Neural crest cell (in vitro differentiated cells): ENCODE results near the gene IL1F10. TPM values are rescaled to one million over a fixed set of nuclear protein-coding genes. Genes with fewer than 3 reads are reported as not detected.

Source experiments
- DNase-seq: peaks from one replicate; pipeline ENCODE4 v3.0.0; 2021; ENCODE audit warnings: low read depth, mixed read lengths, low spot score
- H3K27ac Mint-ChIP-seq: one replicate; pipeline ENCODE4 v1.8.0; 2021; ENCODE audit warnings: mild to moderate bottlenecking, mixed read lengths; ENCODE audit not compliant: unreplicated experiment
- H3K27me3 Mint-ChIP-seq: 2 replicates; pipeline ENCODE4 v1.8.0; 2021; ENCODE audit warnings: low read depth, mild to moderate bottlenecking, mixed read lengths
- H3K36me3 Mint-ChIP-seq: 2 replicates; pipeline ENCODE4 v1.8.0; 2021; ENCODE audit warnings: low read depth, mild to moderate bottlenecking, mixed read lengths
- H3K4me1 Mint-ChIP-seq: 2 replicates; pipeline ENCODE4 v1.8.0; 2021; ENCODE audit warnings: mixed read lengths
- H3K4me3 Mint-ChIP-seq: one replicate; pipeline ENCODE4 v1.8.0; 2021; ENCODE audit warnings: mild to moderate bottlenecking, mixed read lengths
- H3K9me3 Mint-ChIP-seq: 2 replicates; pipeline ENCODE4 v1.8.0; 2021; ENCODE audit warnings: mixed read lengths
- CTCF ChIP-seq: fragments of 200-600 bp; sonication (generic); conservative IDR thresholded peaks from 2 replicates; pipeline ENCODE4 v1.5.0; 2021; ENCODE audit warnings: antibody characterized with exemption, mild to moderate bottlenecking
- total RNA-seq: library from RNA; stranded (reverse); gene quantifications from 2 replicates; pipeline ENCODE4 v1.2.1, GENCODE V29; 2021

The IL1F10 gene
- total RNA-seq, 1 donor from 2014 or later, result not detected

- no peak for TF ChIP-seq CTCF
- H3K9me3 Mint-ChIP-seq, result no peaks in the 10 kb centered on the region
- no peak for DNase-seq
- H3K4me3 Mint-ChIP-seq, result no peak overlapping the region
- H3K36me3 Mint-ChIP-seq, result no peaks in the 10 kb centered on the region
- H3K27me3 Mint-ChIP-seq, result peaks cover 52% of the 10 kb centered on the region
- H3K27ac Mint-ChIP-seq, result no peak overlapping the region
- H3K4me1 Mint-ChIP-seq, result no peaks in the 10 kb centered on the region
Observed at GRCh38 chr2:113081488-113082210, 13.9 kb downstream of the IL1F10 start.

DNA sequence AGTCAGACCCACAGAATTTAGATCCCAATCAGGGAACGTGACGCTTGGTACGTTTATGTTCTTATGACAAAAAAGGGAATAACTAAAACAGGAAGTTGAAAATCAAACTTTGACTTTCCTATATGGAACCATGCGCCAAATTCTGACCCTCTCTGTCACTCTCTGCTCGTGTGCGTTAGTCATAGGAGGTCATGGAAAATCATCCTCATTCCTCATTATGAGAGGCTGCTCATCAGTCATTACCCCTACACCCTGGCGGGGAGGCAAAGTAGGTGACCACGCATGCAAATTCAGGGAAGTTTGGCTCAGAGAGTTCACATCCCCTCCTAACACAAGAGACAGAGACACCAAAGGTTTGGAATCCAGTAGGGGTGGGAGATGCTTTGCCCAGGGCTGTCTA is 15.5 kb downstream of the IL1F10 start:
- H3K4me3 Mint-ChIP-seq, result no peak overlapping the region
- no peaks in the 10 kb centered on the region for H3K9me3 Mint-ChIP-seq
- no peak for TF ChIP-seq CTCF
- no peak for DNase-seq
- peaks cover 41% of the 10 kb centered on the region for H3K27me3 Mint-ChIP-seq
- H3K27ac Mint-ChIP-seq, result no peak overlapping the region
- no peaks in the 10 kb centered on the region for H3K36me3 Mint-ChIP-seq
- no peaks in the 10 kb centered on the region for H3K4me1 Mint-ChIP-seq

GRCh38 chr2:113084249-113085000 is 16.7 kb downstream of the IL1F10 start:
- Mint-ChIP-seq H3K27ac (no peak overlapping the region), H3K27me3 (peaks cover 37% of the 10 kb centered on the region), H3K36me3 (no peaks in the 10 kb centered on the region), H3K4me1 (no peaks in the 10 kb centered on the region), H3K4me3 (no peak overlapping the region), H3K9me3 (no peaks in the 10 kb centered on the region)
- DNase-seq, result no peak
- TF ChIP-seq CTCF, result no peak

GRCh38 chr2:113085542-113085941 is 17.8 kb downstream of the IL1F10 start:
- no peak for TF ChIP-seq CTCF
- Mint-ChIP-seq H3K27me3 (peaks cover 32% of the 10 kb centered on the region), H3K4me1 (no peaks in the 10 kb centered on the region), H3K9me3 (no peaks in the 10 kb centered on the region), H3K27ac (no peak overlapping the region), H3K4me3 (no peak overlapping the region), H3K36me3 (no peaks in the 10 kb centered on the region)
- no peak for DNase-seq

DNA sequence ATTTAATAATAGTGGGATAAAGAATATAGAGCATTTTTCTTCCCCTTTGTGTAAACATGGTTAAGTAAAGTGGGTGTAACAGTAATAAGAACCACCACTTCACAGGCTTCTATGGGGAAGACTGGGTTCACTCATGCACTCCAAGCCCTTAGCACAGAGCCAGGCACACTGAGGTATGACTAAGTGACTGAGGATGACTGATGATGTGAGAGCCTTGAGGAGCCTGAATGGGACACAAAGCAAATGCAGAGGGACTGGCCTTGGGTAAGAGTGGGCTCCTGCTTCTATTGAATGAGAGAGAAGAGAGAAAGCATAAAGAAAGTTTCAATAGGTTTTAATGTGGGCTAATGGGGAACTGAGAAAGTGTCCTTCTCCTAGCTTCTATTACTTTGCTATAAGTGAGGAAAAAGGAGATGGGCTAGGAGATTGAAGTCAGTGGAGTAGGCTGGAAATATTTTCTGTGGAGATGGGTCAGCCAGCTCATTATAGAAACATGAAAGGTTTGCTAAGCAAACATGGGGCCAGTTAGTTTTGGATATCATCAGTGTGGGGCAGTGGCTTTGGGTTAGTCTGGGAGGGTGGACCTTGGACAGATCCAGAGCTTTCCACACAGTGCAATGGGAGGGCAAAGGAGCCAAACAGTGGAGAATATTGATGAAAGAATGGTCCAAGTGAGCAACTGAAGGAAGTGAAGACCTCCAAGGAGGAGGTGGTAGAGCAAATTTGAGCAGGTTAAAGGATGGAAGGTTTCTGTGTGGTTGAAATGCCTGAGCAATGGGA is 20.6 kb downstream of the IL1F10 start:
- Mint-ChIP-seq H3K4me1 (no peaks in the 10 kb centered on the region), H3K27me3 (peaks cover 22% of the 10 kb centered on the region), H3K4me3 (no peak overlapping the region), H3K27ac (no peak overlapping the region), H3K9me3 (no peaks in the 10 kb centered on the region), H3K36me3 (no peaks in the 10 kb centered on the region)
- DNase-seq, result no peak
- TF ChIP-seq CTCF, result no peak
